HG03565 (cell line): ENCODE data around the gene CATSPER2.
A peak's percentile ranks its signal among the peaks of the same experiment; 100 is the strongest.
"Not testable (repeated sequence)": the region's sequence is repeated elsewhere in the genome, so short reads cannot be mapped to it uniquely, and the experiment has no call there.

ENCODE experiments used
- ATAC-seq: cut with Tn5 transposase; IDR thresholded peaks from one replicate; pipeline ENCODE4 v1.9.1; 2021; ENCODE audit warnings: mild to moderate bottlenecking, moderate library complexity; ENCODE audit not compliant: unreplicated experiment

The CATSPER2 gene

DNA sequence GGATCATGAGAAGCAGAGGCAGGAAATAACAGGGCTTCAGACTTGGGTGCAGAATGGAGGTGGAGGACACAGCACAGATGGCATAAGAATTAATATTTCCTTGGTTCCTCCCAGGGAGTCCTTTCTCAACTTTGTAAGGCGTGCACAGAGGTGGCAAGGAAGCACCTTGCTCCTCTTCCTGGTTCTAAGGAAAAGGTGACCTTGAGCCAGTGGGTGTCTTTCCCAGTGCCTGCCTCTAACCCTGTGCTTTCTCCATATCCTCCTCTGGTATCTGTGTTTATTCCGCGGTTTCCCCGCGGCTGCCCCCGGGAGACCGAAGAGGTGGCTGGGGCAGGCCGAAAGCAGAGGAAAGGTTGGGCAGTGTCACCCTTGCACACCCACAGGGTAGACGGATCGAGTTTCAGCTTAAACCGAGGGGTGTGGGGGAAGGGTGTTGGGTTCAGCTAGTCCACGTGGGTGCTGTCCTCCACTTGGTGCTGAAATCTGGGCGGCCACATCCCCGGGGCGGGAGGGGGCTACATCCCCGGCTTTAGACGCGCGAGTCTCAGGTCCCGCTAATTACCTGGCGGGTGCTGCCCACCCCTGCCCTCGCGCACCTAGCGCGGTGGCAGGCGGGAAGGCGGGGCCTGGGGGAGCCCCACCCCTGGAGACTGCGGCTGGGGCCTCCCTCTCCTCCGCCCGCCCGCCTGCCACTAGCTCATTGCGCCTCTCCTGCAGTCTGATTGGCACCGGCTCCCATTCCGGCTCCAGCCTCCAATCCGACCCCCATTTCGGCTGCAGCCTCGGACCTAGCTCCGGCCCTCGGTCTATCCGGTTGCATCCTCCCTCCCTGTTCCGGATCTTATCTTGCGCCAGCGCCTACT lies 55.1 kb downstream of the CATSPER2 start, which contains the start of gene CKMT1B:
Gene CKMT1B, plus strand, starts transcription at position 700 of the 863 bp plus-strand sequence. CDS start 192 bp downstream, outside the sequence.
- ATAC-seq = not testable (repeated sequence)

- ATAC-seq = not testable (repeated sequence)
Observed at GRCh38 chr15:43592841-43593240, 55.8 kb downstream of the CATSPER2 start.

DNA sequence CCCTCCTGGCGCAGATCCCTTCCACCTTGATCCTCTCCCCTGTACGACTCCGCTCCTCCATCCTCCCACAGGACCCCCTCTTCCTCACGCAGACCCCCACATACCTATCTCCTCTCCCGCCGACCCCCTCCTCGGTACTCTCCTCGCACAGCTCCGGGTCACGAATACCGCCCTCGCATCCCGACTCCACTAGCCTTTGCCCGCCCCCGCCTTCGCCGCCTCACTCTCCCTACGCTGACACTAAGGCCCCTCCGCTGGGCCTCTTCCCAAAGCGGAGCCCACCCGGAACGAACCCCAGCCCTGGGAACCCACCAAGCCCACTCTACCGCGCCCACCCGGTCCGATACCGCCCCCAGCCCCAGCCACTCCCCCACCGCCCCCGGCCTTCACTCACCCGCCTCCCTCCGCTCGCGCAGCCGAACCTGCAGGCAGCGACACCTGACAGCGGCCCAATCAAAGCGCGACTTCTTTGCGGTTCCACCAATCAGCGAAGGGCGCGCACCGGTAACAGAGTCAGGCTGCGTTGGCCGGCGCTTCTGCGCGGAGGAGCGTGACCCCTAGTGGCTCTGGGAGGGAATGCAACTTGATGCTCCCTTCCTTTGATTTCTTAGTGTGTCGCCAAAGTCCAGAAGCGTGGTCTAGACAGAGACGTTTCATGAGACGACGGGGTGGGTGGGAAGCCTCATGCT lies 58.7 kb downstream of the CATSPER2 start, which contains the start of gene PPIP5K1:
Gene PPIP5K1, minus strand, starts transcription at position 431 of the 689 bp plus-strand sequence. CDS start 5,704 bp downstream, outside the sequence.
- ATAC-seq = peak; percentile 93
